Common myeloid progenitor, CD34-positive (primary cell): ENCODE data around the gene MEIS1.
A peak's percentile ranks its signal among the peaks of the same experiment; 100 is the strongest.

Experiments used
- CTCF ChIA-PET: fragments of 350-600 bp; sonication (Branson Sonifier 250); formaldehyde crosslinking; loops from one replicate; lab custom pipeline; 2021; ENCODE audit warnings: antibody characterized with exemption; lab: Charles Lee
- POLR2A ChIA-PET: fragments of 350-600 bp; sonication (Branson Sonifier 250); formaldehyde crosslinking; loops from one replicate; lab custom pipeline; 2021; ENCODE audit warnings: antibody characterized with exemption; lab: Charles Lee
- DNase-seq, 3 donors: peaks; one replicate each; pipeline versions ENCODE4 v3.0.0 to v3.0.0-alpha.2; 2013
- H3K27ac ChIP-seq, 2 experiments: 1 replicate in 1 of 2; 2 replicates in 1 of 2; pipeline ENCODE4 v1.7.0; 2013; ENCODE audit warnings: inconsistent platforms in 2 of 2, low read length in 2 of 2, mild to moderate bottlenecking in 2 of 2, low read depth in 1 of 2, moderate library complexity in 1 of 2; ENCODE audit not compliant: severe bottlenecking in 2 of 2, insufficient read depth in 1 of 2, poor library complexity in 1 of 2
- H3K27me3 ChIP-seq, 5 experiments: replicated peaks in 2 of 5; 1 replicate in 3 of 5; 2 replicates in 2 of 5; pipeline versions ENCODE4 v1.6.1 to v1.7.0; 2013; ENCODE audit warnings: low read length in 4 of 5, mild to moderate bottlenecking in 2 of 5, moderate library complexity in 2 of 5, inconsistent platforms in 1 of 5; ENCODE audit not compliant: insufficient read depth in 5 of 5, control insufficient read depth in 4 of 5
- H3K36me3 ChIP-seq, 4 experiments: 1 replicate in 2 of 4; 2 replicates in 2 of 4; pipeline versions ENCODE4 v1.6.1 to v1.7.0; 2013; ENCODE audit warnings: low read length in 3 of 4, control low read depth in 1 of 4, mild to moderate bottlenecking in 1 of 4; ENCODE audit not compliant: control insufficient read depth in 4 of 4, insufficient read depth in 4 of 4
- H3K4me1 ChIP-seq, 4 experiments: 1 replicate in 3 of 4; 2 replicates in 1 of 4; pipeline versions ENCODE4 v1.6.1 to v1.7.1; 2013; ENCODE audit warnings: low read length in 3 of 4, mild to moderate bottlenecking in 3 of 4, control low read depth in 1 of 4, inconsistent platforms in 1 of 4, moderate library complexity in 1 of 4; ENCODE audit not compliant: control insufficient read depth in 4 of 4, insufficient read depth in 4 of 4; ENCODE audit errors: control extremely low read depth in 1 of 4
- H3K4me3 ChIP-seq, 7 experiments: 1 replicate in 4 of 7; 2 replicates in 3 of 7; pipeline versions ENCODE4 v1.5.1 to v1.7.0; 2013; ENCODE audit warnings: mild to moderate bottlenecking in 7 of 7, low read length in 6 of 7, moderate library complexity in 6 of 7, inconsistent platforms in 2 of 7, low read depth in 2 of 7, control low read depth in 1 of 7; ENCODE audit not compliant: insufficient read depth in 4 of 7, control insufficient read depth in 1 of 7; ENCODE audit errors: extremely low read depth in 1 of 7
- H3K9me3 ChIP-seq, 5 experiments: 1 replicate in 4 of 5; 2 replicates in 1 of 5; pipeline versions ENCODE4 v1.6.1 to v1.7.1; 2013; ENCODE audit warnings: low read length in 4 of 5, mild to moderate bottlenecking in 2 of 5, inconsistent platforms in 1 of 5, low read depth in 1 of 5, moderate library complexity in 1 of 5; ENCODE audit not compliant: control insufficient read depth in 4 of 5, insufficient read depth in 2 of 5; ENCODE audit errors: control extremely low read depth in 1 of 5
- WGBS: methylation state at CpG from one replicate; pipeline ENCODE4 v1.1.5; 2013; ENCODE audit not compliant: insufficient coverage; 5-methylcytosine and 5-hydroxymethylcytosine counted together

Gene MEIS1

DNA sequence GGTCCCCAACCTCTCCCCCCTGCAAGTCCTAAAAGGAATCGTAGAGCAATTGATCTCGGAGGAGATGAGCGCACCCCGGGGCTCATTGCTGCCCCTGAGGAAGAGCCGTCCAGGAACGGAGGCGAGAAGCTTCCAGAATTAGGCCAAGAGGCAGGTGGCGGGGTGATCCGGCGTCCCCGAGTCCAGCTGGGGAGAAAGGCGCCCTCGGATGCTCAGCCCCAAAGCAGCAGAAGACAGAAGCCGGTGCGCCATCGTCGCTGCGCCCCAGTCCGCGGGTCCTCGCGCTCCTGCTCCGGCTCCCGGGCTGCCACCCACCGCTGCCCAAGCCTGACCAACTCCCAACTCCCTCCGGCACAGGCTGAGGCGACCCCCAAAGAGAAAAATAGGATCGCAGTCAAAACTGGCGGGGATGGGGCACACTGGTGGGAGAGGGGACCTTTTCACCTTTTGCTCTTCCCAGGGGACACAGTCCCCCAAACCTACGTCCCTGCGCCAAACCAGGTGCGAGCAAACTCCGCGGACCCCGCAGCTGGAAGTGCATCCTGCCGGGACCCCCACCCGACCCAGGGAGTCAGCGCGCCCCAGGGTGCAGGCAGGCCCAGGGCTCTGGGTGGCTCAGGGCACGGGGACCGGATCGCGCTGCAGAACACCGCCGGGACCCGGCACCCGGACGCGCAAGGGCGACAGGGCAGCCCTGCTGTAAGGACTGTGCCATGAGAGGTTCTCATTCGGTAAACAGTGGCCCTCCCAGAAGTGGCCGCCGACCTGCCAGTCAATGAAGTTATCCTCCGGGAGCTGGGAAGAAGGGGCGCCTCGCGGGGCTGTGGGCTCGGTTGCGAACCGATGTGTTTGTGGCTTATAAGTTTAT lies 8.4 kb upstream of the MEIS1 start:
- Histone ChIP-seq H3K27ac (peak overlapping the region; percentile 36 to 48), H3K36me3 (no peaks in the 10 kb centered on the region), H3K4me1 (peaks cover 0 to 60% (median 19%) of the 10 kb centered on the region in 4 experiments), H3K27me3 (peaks cover 0 to 22% (median 12%) of the 10 kb centered on the region in 5 experiments), H3K4me3 (peak overlapping the region; percentile 54 to 94 (median 67)), H3K9me3 (no peaks in the 10 kb centered on the region)
- POLR2A ChIA-PET, result interaction anchor here (0.7 kb wide), 1 partner anchor 35 kb away, joined by 3 read pairs; no protein-coding TSS in a partner anchor
- CTCF ChIA-PET, result interaction anchor here (0.6 to 4.5 kb wide), 7 partner anchors 8 to 1276 kb away, joined by 3 to 27 read pairs (median 8); partner anchors contain the start of gene MEIS1
- 0% methylated on average over 46 of the region's 60 CpGs for WGBS
- peak in 1 of 3 donors; percentile 50 for DNase-seq

DNA sequence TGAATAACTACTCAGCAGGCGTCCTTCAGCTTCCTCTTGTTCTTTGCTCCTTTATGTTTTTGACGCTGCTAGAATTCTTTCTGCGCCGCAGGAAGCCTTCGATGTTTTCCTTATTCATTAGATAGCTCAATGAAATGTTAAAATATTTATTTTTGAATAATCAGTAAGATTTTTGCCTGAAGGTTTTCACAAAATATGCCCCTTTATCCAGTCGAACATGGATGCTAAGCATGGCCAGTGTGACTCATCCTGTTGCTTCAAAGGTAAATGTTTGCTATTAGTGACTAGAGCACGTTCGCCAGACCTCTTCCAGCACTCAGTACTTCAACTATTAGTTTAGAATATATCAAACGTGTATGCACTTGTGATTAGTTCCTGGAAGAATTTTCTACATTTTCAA lies 7.6 kb upstream of the MEIS1 start:
- peak in 1 of 3 donors; percentile 65 for DNase-seq
- 67% methylated on average over 1 of the region's 9 CpGs for WGBS
- POLR2A ChIA-PET, result interaction anchor here (0.7 to 1.0 kb wide), 2 partner anchors 8 to 34 kb away, joined by 3 to 6 read pairs; no protein-coding TSS in a partner anchor
- Histone ChIP-seq H3K36me3 (no peaks in the 10 kb centered on the region), H3K9me3 (no peaks in the 10 kb centered on the region), H3K27me3 (peaks cover 0 to 22% (median 12%) of the 10 kb centered on the region in 5 experiments), H3K4me3 (peak overlapping the region in 4 of 7 experiments; percentile 65 to 94 (median 78)), H3K27ac (peak overlapping the region; percentile 17 to 48), H3K4me1 (peaks cover 0 to 61% (median 21%) of the 10 kb centered on the region in 4 experiments)
- CTCF ChIA-PET, result interaction anchor here (0.6 to 4.5 kb wide), 10 partner anchors 10 to 1277 kb away, joined by 3 to 27 read pairs (median 6); no protein-coding TSS in a partner anchor

DNA sequence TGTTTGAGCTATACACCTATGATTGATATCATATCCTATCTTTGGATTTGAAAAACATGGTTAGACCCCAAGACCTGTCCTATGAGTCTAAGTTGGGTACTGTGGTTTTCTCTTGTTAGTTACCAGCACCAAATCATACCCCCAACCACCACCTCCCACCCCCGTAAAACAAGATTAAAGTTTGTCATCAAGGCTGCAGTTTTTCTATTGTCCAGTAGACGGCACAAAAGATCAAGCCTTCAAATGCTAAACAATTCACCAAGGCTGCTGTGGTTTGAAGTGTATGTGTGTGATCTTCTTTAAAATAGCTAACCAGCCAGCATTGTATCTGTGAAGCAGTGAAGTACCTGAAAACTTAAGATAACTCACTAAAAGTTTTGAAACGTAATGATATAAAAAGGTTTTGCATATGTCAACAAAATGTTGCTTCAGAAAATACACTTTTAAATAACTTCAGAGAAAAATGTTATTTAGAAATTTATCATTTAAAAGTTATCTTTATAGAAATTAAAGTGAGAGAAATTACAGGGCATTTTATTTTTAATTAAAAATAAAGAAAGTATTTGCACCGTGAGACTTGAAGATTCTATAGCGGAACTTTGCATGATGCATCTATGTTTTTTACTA lies 5.8 kb upstream of the MEIS1 start:
- H3K4me3 ChIP-seq, result peak overlapping the region in 1 of 7 experiments; percentile 19
- H3K27ac ChIP-seq, result no peak overlapping the region
- H3K9me3 ChIP-seq, result no peaks in the 10 kb centered on the region
- WGBS, result no CpG with 5 or more reads among the region's 5 CpGs
- H3K36me3 ChIP-seq, result no peaks in the 10 kb centered on the region
- CTCF ChIA-PET, result interaction anchor here (0.6 to 4.5 kb wide), 20 partner anchors 8 to 1221 kb away, joined by 3 to 27 read pairs (median 4); no protein-coding TSS in a partner anchor
- POLR2A ChIA-PET, result interaction anchor here (1.3 kb wide), 1 partner anchor 152 kb away, joined by 3 read pairs; no protein-coding TSS in a partner anchor
- peaks cover 0 to 22% (median 12%) of the 10 kb centered on the region in 5 experiments for H3K27me3 ChIP-seq
- H3K4me1 ChIP-seq, result peaks cover 0 to 69% (median 32%) of the 10 kb centered on the region in 4 experiments
- DNase-seq, result peak; percentile 81 to 90 (median 89)

DNA sequence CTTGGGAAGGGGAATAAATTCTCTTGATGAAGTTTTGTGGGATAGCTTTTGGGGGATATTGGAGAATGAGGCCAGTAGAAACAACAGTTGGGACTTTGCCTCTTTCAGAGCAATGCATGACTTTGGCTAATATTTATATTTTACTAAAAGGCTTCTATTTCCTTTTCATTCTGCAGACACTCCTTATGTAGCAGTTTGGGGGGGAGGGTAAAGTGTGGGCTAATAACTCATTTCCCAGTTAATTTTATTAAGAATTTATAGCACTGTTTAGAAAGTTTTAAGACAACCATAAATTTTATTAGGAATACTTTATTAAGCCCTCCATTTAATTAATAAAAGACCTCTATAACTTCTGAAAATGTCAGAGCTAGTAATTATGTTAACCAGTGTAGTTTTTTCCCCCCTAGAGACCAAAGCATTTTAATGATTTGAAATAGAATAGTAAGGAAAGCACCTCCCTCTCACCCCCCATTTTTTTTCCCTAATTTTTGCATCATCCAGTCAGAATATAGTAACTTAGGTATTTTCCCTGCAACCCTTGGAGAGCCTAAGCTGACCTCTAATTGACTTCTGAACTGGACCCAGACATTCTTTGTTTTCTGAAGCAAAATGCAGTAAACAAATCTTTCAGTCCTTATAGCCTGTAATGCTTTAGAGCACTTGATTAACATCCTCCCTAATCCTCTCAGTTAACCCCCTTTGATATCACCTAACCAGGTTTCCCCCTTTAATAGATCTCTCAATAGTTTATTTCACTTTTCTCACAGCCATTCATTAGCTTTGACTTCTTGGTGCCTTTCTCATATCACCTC lies 5.0 kb upstream of the MEIS1 start:
- no peak overlapping the region for H3K27ac ChIP-seq
- no peaks in the 10 kb centered on the region for H3K9me3 ChIP-seq
- peaks cover 0 to 22% (median 12%) of the 10 kb centered on the region in 5 experiments for H3K27me3 ChIP-seq
- no peak for DNase-seq
- POLR2A ChIA-PET, result interaction anchor here (0.5 to 1.3 kb wide), 3 partner anchors 63 to 151 kb away, joined by 3 read pairs; no protein-coding TSS in a partner anchor
- H3K36me3 ChIP-seq, result no peaks in the 10 kb centered on the region
- CTCF ChIA-PET, result interaction anchor here (0.7 to 4.5 kb wide), 16 partner anchors 8 to 806 kb away, joined by 3 to 27 read pairs (median 5); no protein-coding TSS in a partner anchor
- H3K4me1 ChIP-seq, result peaks cover 0 to 62% (median 33%) of the 10 kb centered on the region in 4 experiments
- no peak overlapping the region for H3K4me3 ChIP-seq

DNA sequence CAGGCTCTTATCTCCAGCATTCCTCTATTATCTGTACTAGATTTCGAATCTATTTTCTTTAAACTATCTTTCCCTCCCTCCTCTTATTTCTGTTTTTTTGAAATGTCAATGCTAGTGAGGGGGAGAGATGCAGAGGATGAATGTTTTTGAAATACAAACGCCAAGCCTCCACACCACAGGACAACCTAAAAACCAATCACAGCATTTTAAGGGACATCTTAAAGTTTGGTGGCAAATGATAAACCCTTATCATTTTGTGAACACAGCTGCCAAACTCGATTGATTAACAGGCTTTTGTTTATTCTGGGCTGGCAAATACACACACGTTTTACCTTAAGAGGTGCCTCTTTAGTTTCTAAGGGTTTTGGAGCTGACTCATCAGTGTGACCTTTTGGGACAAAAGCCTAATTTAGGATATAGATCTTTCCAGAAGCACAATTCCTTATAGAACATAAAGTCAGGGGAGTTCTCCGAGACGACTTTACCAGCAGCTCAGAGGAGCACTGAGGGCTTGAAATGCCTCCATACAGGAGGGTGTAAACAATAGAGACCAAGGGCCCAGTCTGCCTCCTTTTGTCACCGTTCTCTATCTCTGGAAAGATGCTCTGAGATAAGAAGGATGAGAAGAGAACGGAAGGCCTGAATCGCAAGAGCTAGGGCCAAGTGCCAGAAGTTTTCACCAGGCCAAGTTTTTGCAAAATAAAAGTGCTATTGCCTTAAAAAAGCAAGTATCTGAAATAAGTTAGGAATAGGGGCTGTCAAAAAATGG lies 4.2 kb upstream of the MEIS1 start:
- ChIA-PET CTCF (interaction anchor here (0.6 to 4.5 kb wide), 9 partner anchors 9 to 803 kb away, joined by 4 to 27 read pairs (median 6); no protein-coding TSS in a partner anchor), POLR2A (interaction anchor here (0.5 to 0.8 kb wide), 2 partner anchors 63 to 146 kb away, joined by 3 read pairs; no protein-coding TSS in a partner anchor)
- H3K4me3 ChIP-seq, result peak overlapping the region in 2 of 7 experiments; percentile 40 to 82
- peak overlapping the region in 1 of 2 experiments; percentile 63 for H3K27ac ChIP-seq
- 21% methylated on average over 7 of the region's 9 CpGs for WGBS
- peaks cover 0 to 17% (median 12%) of the 10 kb centered on the region in 5 experiments for H3K27me3 ChIP-seq
- H3K36me3 ChIP-seq, result no peaks in the 10 kb centered on the region
- no peaks in the 10 kb centered on the region for H3K9me3 ChIP-seq
- peaks cover under 1 to 55% (median 30%) of the 10 kb centered on the region in 4 experiments for H3K4me1 ChIP-seq
- no peak for DNase-seq
